ENCODE measurements around the gene PARPBP. TPM values are rescaled to one million over a fixed set of nuclear protein-coding genes. Genes with fewer than 3 reads are reported as not detected.

Gene PARPBP
- total and polyA plus RNA-seq, 10 donors: 2.9 to 7.7 (median 5.1) TPM

DNA sequence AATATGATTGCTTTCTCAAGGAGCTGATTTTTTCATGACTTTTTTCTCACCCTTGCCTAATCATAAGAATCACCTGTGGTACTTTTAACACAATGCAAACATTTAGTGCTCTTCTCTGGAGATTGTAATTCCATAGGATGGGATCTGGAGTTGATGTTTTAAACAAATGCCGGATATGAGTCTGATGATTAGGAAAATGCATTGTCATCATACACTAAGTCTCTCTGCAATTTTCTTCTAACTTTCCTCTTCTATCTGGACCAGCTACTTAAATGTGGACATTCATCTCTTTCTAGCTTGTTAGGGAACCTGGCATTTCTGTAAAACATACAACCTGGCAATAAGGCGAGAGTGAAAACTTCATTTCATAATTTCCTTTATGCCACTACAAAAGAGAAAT lies 54.1 kb downstream of the PARPBP start:
- intact Hi-C loops (cut with DNase I; ENCODE audit: low total_unique reads): no loop called here
- TF ChIP-seq POLR2AphosphoS5 (IDR thresholded peaks at IDR 0.05): no peak
- TF ChIP-seq POLR2A (IDR thresholded peaks at IDR 0.05): no peak
- TF ChIP-seq, protein P1, sequence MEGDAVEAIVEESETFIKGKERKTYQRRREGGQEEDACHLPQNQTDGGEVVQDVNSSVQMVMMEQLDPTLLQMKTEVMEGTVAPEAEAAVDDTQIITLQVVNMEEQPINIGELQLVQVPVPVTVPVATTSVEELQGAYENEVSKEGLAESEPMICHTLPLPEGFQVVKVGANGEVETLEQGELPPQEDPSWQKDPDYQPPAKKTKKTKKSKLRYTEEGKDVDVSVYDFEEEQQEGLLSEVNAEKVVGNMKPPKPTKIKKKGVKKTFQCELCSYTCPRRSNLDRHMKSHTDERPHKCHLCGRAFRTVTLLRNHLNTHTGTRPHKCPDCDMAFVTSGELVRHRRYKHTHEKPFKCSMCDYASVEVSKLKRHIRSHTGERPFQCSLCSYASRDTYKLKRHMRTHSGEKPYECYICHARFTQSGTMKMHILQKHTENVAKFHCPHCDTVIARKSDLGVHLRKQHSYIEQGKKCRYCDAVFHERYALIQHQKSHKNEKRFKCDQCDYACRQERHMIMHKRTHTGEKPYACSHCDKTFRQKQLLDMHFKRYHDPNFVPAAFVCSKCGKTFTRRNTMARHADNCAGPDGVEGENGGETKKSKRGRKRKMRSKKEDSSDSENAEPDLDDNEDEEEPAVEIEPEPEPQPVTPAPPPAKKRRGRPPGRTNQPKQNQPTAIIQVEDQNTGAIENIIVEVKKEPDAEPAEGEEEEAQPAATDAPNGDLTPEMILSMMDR (IDR thresholded peaks at IDR 0.05 in 8 of 11, conservative IDR thresholded peaks at IDR 0.05 in 3 of 11): no peak
- H3K27ac ChIP-seq: no peak overlapping the region

DNA sequence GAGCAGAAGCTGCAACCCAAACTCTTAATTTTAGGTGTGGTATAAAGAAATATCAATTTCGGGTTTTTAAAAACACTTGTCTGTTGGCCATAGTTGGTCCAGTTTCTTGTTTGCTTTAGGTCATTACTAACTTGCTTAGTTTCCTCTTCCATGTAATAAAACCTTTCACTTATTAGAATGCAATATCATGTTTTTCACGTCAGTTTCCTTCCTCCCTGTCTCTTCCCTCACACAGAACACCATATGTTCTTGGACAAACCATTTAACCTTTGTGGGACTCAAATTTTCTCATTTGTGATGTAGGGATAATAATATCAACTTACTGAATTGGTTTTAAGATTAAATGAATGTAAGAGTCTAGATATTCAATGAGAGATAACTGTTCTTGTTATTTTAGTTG lies 54.8 kb downstream of the PARPBP start:
- TF ChIP-seq POLR2A (IDR thresholded peaks at IDR 0.05) (no peak), POLR2AphosphoS5 (IDR thresholded peaks at IDR 0.05) (no peak)
- TF ChIP-seq, protein P1 (IDR thresholded peaks at IDR 0.05 in 8 of 11, conservative IDR thresholded peaks at IDR 0.05 in 3 of 11): no peak
- no peak for DNase-seq

More for the DNA sequence above, 54.1 kb downstream of the PARPBP start:
- Histone ChIP-seq H3K36me3 (no peaks in the 10 kb centered on the region), H3K4me3 (no peak overlapping the region), H3K9me3 (no peaks in the 10 kb centered on the region), H3K4me1 (no peaks in the 10 kb centered on the region), H3K27me3 (replicated peaks in 1 of 7) (no peaks in the 10 kb centered on the region)
- DNase-seq: no peak
- WGBS, 5 donors: 74 to 90% (median 89%) methylated on average over 2 of the region's 2 CpGs

DNA sequence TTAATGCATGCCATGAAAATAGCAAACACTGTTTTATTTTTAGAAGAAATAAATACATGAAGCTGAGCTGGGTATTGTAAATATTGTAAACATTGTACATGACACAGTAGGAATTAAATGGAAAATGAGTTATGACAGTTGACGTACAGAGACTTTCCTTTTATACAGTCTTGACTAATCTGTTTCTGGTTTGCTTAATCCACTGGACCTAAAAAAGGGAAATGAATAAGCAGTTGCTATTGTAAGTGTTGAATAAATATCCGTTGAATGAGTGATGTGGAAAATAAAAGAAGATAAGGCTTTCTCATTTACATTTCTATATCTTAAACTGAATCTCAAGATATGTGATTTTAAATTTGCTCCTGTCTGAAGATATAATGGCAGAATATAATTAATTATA lies 62.7 kb downstream of the PARPBP start:
- TF ChIP-seq, protein P1 (IDR thresholded peaks at IDR 0.05 in 8 of 11, conservative IDR thresholded peaks at IDR 0.05 in 3 of 11): no peak
- no peak for TF ChIP-seq POLR2A (IDR thresholded peaks at IDR 0.05)
- TF ChIP-seq POLR2AphosphoS5 (IDR thresholded peaks at IDR 0.05): no peak
- whole genome bisulfite sequencing, 5 donors: 36 to 59% (median 46%) methylated on average over 2 of the region's 2 CpGs

More for the DNA sequence above, 54.8 kb downstream of the PARPBP start:
- no peak overlapping the region for H3K27ac ChIP-seq
- WGBS, 5 donors: 64 to 83% (median 77%) methylated on average over 2 of the region's 2 CpGs
- H3K4me3 ChIP-seq: no peak overlapping the region
- no peaks in the 10 kb centered on the region for H3K9me3 ChIP-seq
- no peaks in the 10 kb centered on the region for H3K27me3 ChIP-seq (replicated peaks in 1 of 7)
- H3K4me1 ChIP-seq: no peaks in the 10 kb centered on the region
- intact Hi-C loops (cut with DNase I; ENCODE audit: low total_unique reads): no loop called here
- peaks cover 0 to 4% (median 0%) of the 10 kb centered on the region in 6 donors for H3K36me3 ChIP-seq

DNA sequence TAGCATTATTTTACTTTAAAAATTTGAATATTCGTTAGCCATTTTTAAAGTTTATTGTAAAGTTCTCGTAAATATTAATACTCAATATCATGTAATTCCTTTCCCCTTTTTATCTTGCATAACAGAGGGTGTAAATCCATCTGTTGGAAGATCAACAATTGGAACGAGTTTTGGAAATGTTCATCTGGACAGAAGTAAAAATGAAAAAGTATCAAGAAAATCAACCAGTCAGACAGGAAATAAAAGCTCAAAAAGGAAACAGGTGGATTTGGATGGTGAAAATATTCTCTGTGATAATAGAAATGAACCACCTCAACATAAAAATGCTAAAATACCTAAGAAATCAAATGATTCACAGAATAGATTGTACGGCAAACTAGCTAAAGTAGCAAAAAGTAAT lies 75.8 kb downstream of the PARPBP start:
- no peaks in the 10 kb centered on the region for H3K9me3 ChIP-seq
- no peak overlapping the region for H3K4me3 ChIP-seq
- intact Hi-C loops (cut with DNase I; ENCODE audit: low total_unique reads): no loop called here
- no peaks in the 10 kb centered on the region for H3K27me3 ChIP-seq (replicated peaks in 1 of 7)
- TF ChIP-seq, protein P1 (IDR thresholded peaks at IDR 0.05 in 8 of 11, conservative IDR thresholded peaks at IDR 0.05 in 3 of 11): no peak
- TF ChIP-seq POLR2A (IDR thresholded peaks at IDR 0.05) (no peak), POLR2AphosphoS5 (IDR thresholded peaks at IDR 0.05) (no peak)
- H3K4me1 ChIP-seq: no peaks in the 10 kb centered on the region
- 76 to 83% (median 82%) methylated on average over 4 of the region's 4 CpGs for WGBS, 5 donors
- no peaks in the 10 kb centered on the region for H3K36me3 ChIP-seq
- H3K27ac ChIP-seq: no peak overlapping the region
- no peak for DNase-seq

More for the DNA sequence above, 62.7 kb downstream of the PARPBP start:
- no peak for DNase-seq
- no peaks in the 10 kb centered on the region for H3K4me1 ChIP-seq
- no peak overlapping the region for H3K27ac ChIP-seq
- H3K4me3 ChIP-seq: no peak overlapping the region
- H3K27me3 ChIP-seq (replicated peaks in 1 of 7): no peaks in the 10 kb centered on the region
- peaks cover 0 to 8% (median 0%) of the 10 kb centered on the region in 6 donors for H3K36me3 ChIP-seq
- intact Hi-C loops (cut with DNase I; ENCODE audit: low total_unique reads): no loop called here
- no peaks in the 10 kb centered on the region for H3K9me3 ChIP-seq
